Measurements from ENCODE around the gene SYTL1. TPM values are rescaled to one million over a fixed set of nuclear protein-coding genes. Genes with fewer than 3 reads are reported as not detected.

Gene SYTL1
- total and polyA plus RNA-seq, 11 donors = 0.23 to 6.0 (median 0.55) TPM; not detected in 1

GRCh38 chr1:27321813-27322568 is 19.8 kb upstream of the SYTL1 start, which contains the start of gene TMEM222:
TSS of gene TMEM222 (plus strand) at chr1:27322163. CDS start at chr1:27322198, 35 bp downstream.
- Histone ChIP-seq H3K27me3 (peaks cover 0 to 5% (median 0%) of the 10 kb centered on the region in 9 donors), H3K27ac (peak within 1 kb of the TSS; percentile 84 to 95 (median 90)), H3K9me3 (no peaks in the 10 kb centered on the region), H3K4me1 (peaks cover 5 to 48% (median 33%) of the 10 kb centered on the region in 12 donors), H3K36me3 (peaks cover 0 to 30% (median 26%) of the 10 kb centered on the region in 9 donors), H3K4me3 (peak within 1 kb of the TSS; percentile 68 to 100 (median 80))
- peak in 1 of 2 donors; percentile 66 for TF ChIP-seq POLR2A (IDR thresholded peaks at IDR 0.05)
- peak in 9 of 12 donors; percentile 10 to 50 (median 18) for TF ChIP-seq CTCF (IDR thresholded peaks at IDR 0.05)
- intact Hi-C loops (cut with DNase I) = loop anchor here in 5 of 10 donors (1.0 to 5.0 kb wide), 5 partner anchors 27 to 45 kb away; partner anchors contain the start of gene MAP3K6 (in 2 of the 5)
- ATAC-seq (peak; percentile 96 to 99 (median 98)), DNase-seq (peak; percentile 98 to 99 (median 98))
- 0 to 1% (median 0%) methylated on average over 26 to 67 of the region's 67 CpGs for WGBS, 4 donors

- H3K4me3 ChIP-seq = peak overlapping the region; percentile 68 to 100 (median 80)
- no peaks in the 10 kb centered on the region for H3K9me3 ChIP-seq
- H3K27ac ChIP-seq = peak overlapping the region; percentile 84 to 95 (median 90)
- peaks cover 0 to 5% (median 0%) of the 10 kb centered on the region in 9 donors for H3K27me3 ChIP-seq
- intact Hi-C loops (cut with DNase I) = loop anchor here in 5 of 10 donors (1.0 to 5.0 kb wide), 5 partner anchors 26 to 45 kb away; partner anchors contain the start of gene MAP3K6 (in 2 of the 5)
- H3K4me1 ChIP-seq = peaks cover 5 to 56% (median 37%) of the 10 kb centered on the region in 12 donors
- DNase-seq = no peak
- no peak for TF ChIP-seq POLR2A (IDR thresholded peaks at IDR 0.05)
- no peak for TF ChIP-seq CTCF (IDR thresholded peaks at IDR 0.05)
- peaks cover 0 to 36% (median 27%) of the 10 kb centered on the region in 9 donors for H3K36me3 ChIP-seq
- ATAC-seq = no peak
- 11 to 14% (median 12%) methylated on average over 10 of the region's 10 CpGs for WGBS, 4 donors
Observed at GRCh38 chr1:27322569-27323240, 19.1 kb upstream of the SYTL1 start.

GRCh38 chr1:27325286-27325685 is 16.5 kb upstream of the SYTL1 start:
- no peaks in the 10 kb centered on the region for H3K9me3 ChIP-seq
- WGBS, 4 donors = 85 to 97% (median 92%) methylated on average over 15 of the region's 15 CpGs
- H3K4me3 ChIP-seq = no peak overlapping the region
- H3K36me3 ChIP-seq = peaks cover 0 to 56% (median 32%) of the 10 kb centered on the region in 9 donors
- H3K4me1 ChIP-seq = peaks cover 5 to 74% (median 42%) of the 10 kb centered on the region in 12 donors
- DNase-seq (no peak), ATAC-seq (no peak)
- H3K27ac ChIP-seq = no peak overlapping the region
- TF ChIP-seq POLR2A (IDR thresholded peaks at IDR 0.05) = no peak
- no peak for TF ChIP-seq CTCF (IDR thresholded peaks at IDR 0.05)
- intact Hi-C loops (cut with DNase I) = no loop called here
- H3K27me3 ChIP-seq = no peaks in the 10 kb centered on the region

- Histone ChIP-seq H3K4me1 (peaks cover 6 to 80% (median 52%) of the 10 kb centered on the region in 12 donors), H3K4me3 (no peak overlapping the region), H3K36me3 (peaks cover 0 to 82% (median 58%) of the 10 kb centered on the region in 9 donors), H3K9me3 (no peaks in the 10 kb centered on the region), H3K27me3 (no peaks in the 10 kb centered on the region), H3K27ac (peak overlapping the region in 2 of 12 donors; percentile 7 to 29)
- TF ChIP-seq POLR2A (IDR thresholded peaks at IDR 0.05) = no peak
- TF ChIP-seq CTCF (IDR thresholded peaks at IDR 0.05) = no peak
- DNase-seq = no peak
- 66 to 67% (median 66%) methylated on average over 5 of the region's 5 CpGs for WGBS, 4 donors
- no peak for ATAC-seq
- intact Hi-C loops (cut with DNase I) = no loop called here
Observed at GRCh38 chr1:27327964-27328363, 13.9 kb upstream of the SYTL1 start.
